Measurements from ENCODE around the gene IGFBP5.

GRCh38 chr2:216626875-216627245, 68.5 kb downstream of the IGFBP5 start:
- TF ChIP-seq POLR2AphosphoS5 (IDR thresholded peaks at IDR 0.05; ENCODE audit: low read depth, low read length) (no peak), JUND (IDR thresholded peaks at IDR 0.05) (no peak), CTCF (IDR thresholded peaks at IDR 0.05 in 2 of 3, conservative IDR thresholded peaks at IDR 0.05 in 1 of 3; ENCODE audit: borderline replicate concordance in 1 of 3, insufficient read depth in 1 of 3, low read depth in 2 of 3, low read length in 2 of 3) (no peak), POLR2A (IDR thresholded peaks at IDR 0.05; ENCODE audit: borderline replicate concordance, extremely low read depth, insufficient read depth, insufficient read length) (no peak), SP1 (IDR thresholded peaks at IDR 0.05; ENCODE audit: low read depth) (no peak), CEBPB (IDR thresholded peaks at IDR 0.05; ENCODE audit: low read depth) (no peak), ZNF274 (IDR thresholded peaks at IDR 0.05; ENCODE audit: low read depth, low read length) (no peak), REST (IDR thresholded peaks at IDR 0.05; ENCODE audit: low read depth) (no peak), MAX (IDR thresholded peaks at IDR 0.05) (no peak), EZH2phosphoT487 (IDR thresholded peaks at IDR 0.05; ENCODE audit: borderline replicate concordance) (no peak), TCF7L2 (IDR thresholded peaks at IDR 0.05; ENCODE audit: borderline replicate concordance, extremely low read depth, insufficient read depth, insufficient read length) (no peak), YY1 (IDR thresholded peaks at IDR 0.05; ENCODE audit: extremely low read depth, insufficient replicate concordance, low read depth, low read length) (no peak), ZBTB33 (IDR thresholded peaks at IDR 0.05; ENCODE audit: extremely low read depth, insufficient replicate concordance, low read length) (no peak)
